GM12875 (cell line): ENCODE data around the gene SKAP2.
A peak's percentile ranks its signal among the peaks of the same experiment; 100 is the strongest.

Experiments
- H3K4me3 ChIP-seq: one replicate; pipeline ENCODE4 v1.5.1; 2011; ENCODE audit warnings: low read depth, low read length, control low read depth
- CTCF ChIP-seq: IDR thresholded peaks from 2 replicates; pipeline ENCODE4 v1.5.1; 2011; ENCODE audit warnings: low read depth, mild to moderate bottlenecking, control low read depth, inconsistent platforms, low read length, moderate library complexity, borderline replicate concordance; ENCODE audit not compliant: insufficient read depth

SKAP2 gene

GRCh38 chr7:26864309-26865093 lies at the start of gene SKAP2:
SKAP2 (minus strand) TSS chr7:26864590; CDS start chr7:26864429, 161 bp downstream.
- TF ChIP-seq CTCF, result no peak

GRCh38 chr7:26912933-26913536 lies 48.6 kb upstream of the SKAP2 start:
- no peak overlapping the region for H3K4me3 ChIP-seq
- no peak for TF ChIP-seq CTCF

More at GRCh38 chr7:26864309-26865093, at the start of gene SKAP2:
- H3K4me3 ChIP-seq, result peak within 1 kb of the TSS; percentile 73

GRCh38 chr7:26912338-26912737 lies 47.9 kb upstream of the SKAP2 start:
- no peak for TF ChIP-seq CTCF
- no peak overlapping the region for H3K4me3 ChIP-seq

GRCh38 chr7:26910221-26910620 lies 45.8 kb upstream of the SKAP2 start:
- no peak for TF ChIP-seq CTCF
- H3K4me3 ChIP-seq, result no peak overlapping the region

GRCh38 chr7:26900251-26900650 lies 35.9 kb upstream of the SKAP2 start:
- TF ChIP-seq CTCF, result no peak
- no peak overlapping the region for H3K4me3 ChIP-seq

GRCh38 chr7:26899519-26899918 lies 35.1 kb upstream of the SKAP2 start:
- TF ChIP-seq CTCF, result no peak
- no peak overlapping the region for H3K4me3 ChIP-seq

GRCh38 chr7:26898891-26899290 lies 34.5 kb upstream of the SKAP2 start:
- no peak for TF ChIP-seq CTCF

More at GRCh38 chr7:26898891-26899290, 34.5 kb upstream of the SKAP2 start:
- H3K4me3 ChIP-seq, result no peak overlapping the region
